NCI-H82 treated with DMSO at 0.1 percent for 48 hours (cell line): ENCODE measurements around the gene IRF2.

Source experiments
- DNase-seq: peaks from one replicate; lab custom pipeline; 2025; ENCODE audit not compliant: unreplicated experiment; lab: John Stamatoyannopoulos, UW

IRF2 gene

GRCh38 chr4:184409911-184410692, 64.2 kb downstream of the IRF2 start:
- no peak for DNase-seq

- DNase-seq: no peak
Measured at GRCh38 chr4:184409502-184409901, 64.8 kb downstream of the IRF2 start.

GRCh38 chr4:184408684-184409081, 65.7 kb downstream of the IRF2 start:
- no peak for DNase-seq

- DNase-seq: no peak
Measured at GRCh38 chr4:184408021-184408683, 66.2 kb downstream of the IRF2 start.

DNA sequence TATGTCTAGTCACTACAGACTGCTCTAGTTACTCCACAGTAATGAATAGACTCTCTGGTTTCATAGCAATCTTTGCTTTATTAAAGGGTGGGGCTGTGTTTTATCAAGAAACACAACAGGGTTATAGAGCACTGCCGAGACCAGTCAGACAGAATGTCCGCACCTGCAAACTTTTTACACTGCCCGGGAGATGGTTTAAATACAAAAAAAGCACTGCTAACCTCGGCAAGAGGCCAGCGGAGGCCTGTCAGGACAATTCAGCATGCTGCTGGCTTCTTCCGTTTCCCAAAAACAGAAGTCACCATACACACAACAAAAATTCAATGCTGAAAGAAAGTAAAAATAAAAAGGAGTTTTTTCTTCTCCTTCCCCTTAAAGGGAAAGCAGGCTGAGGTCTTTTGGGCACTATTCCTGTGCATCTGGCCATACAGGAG, 67.4 kb downstream of the IRF2 start:
- DNase-seq: no peak

GRCh38 chr4:184404047-184404446, 70.3 kb downstream of the IRF2 start:
- DNase-seq: no peak

GRCh38 chr4:184403384-184403781, 71.0 kb downstream of the IRF2 start:
- DNase-seq: no peak

DNA sequence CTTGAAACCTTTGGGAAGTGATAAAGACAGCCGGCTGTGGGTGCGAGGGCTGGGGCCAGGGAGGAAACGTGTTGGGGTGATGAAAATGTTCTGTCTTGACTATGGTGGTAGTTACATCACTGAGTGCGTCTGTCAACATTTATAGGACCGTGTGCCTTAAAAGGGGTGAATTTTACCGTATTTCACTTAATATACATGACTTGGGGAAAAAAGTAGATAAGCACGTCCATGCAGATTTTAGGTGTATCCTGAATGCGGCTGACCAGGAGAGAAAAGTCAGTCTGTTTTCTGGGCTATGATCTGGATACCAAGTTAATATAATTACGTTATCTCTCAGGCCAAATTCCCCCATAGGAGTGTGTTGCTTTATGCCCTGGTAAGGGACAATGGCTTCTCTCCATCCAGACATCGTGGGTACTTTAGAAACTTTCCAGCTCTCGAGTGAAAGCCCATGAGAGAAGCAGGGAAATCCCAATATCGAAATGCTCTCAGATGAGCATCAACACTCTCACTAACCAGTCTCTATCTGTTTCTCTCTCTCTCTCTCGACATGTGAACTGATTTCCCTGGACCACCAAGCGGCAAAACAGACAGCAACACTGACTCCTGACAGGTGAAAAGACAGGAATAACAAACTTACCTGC, 71.5 kb downstream of the IRF2 start:
- DNase-seq: no peak

DNA sequence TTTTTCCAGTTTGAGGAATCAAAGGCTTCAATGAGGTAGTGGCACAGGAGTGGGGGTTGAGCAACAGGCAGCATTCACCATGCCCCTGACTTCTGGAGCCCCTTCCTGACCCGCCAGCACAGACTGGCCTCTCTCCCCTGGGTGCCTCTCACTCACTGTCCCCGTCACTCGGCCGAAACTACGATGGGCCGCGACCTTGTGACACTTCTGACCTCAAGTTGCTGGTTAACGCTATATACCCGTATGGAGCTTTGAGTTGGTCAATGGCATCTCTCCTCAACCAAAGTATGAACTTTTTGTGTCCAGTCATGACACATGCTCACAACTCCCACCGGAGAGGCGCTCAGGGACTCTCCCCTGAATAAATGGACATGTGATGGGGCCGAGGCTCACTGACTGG, 72.1 kb downstream of the IRF2 start:
- no peak for DNase-seq

DNA sequence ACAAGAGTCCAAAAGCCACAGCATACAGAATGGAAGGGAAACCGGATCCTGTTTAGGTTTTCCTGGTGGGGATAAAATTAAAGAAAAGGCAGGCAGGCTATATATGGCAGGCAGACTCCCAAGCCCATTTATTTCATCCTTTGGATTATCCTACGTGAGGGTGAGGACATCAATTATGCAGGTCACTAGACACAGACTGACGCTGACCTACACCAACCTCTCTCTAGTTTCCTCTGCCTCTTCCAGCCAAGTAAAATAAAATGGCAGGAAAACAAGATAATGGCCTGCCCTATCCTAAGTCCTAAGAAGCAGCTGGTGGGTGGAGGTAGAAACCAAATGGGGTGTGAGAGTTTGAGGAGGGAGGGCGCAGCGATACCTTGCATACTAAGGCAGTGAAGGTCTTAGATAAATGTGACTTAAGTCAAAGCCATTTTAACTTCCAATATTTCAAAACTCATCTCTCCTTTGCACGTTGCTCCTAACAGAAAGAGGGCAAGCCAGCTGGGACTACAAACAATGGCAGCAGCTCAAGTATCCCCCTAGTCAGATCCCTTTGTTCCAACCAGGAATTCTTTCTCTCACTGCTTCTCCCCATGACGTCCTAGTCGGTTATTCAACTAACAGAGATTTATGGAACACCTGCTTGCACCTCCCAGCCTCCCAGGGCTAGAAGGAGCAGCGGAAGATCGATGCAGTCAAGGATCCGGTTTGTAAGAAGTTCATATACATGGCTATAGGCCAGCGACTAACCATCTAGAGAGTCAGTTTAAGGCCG, 72.8 kb downstream of the IRF2 start:
- DNase-seq: no peak

DNA sequence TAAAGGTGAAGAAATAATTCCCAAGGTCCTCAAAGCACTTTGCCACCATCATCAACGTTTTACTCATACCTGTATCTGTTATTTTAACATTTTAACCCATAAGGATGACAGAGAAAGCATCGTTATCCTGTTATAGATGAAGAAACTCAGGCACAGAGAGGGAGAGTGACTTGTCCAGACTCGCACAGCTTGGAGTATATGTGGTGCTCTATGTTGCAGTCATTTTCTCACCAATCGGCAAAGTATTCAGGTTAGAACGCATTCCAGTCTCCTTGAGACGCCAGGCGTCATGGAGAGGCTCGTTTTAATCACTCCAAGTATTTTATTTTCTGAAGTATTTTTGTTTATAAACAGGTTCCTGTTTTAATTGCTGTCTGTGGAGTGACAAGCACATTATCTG, 73.5 kb downstream of the IRF2 start:
- DNase-seq: no peak

GRCh38 chr4:184400375-184400870, 73.9 kb downstream of the IRF2 start:
- DNase-seq: no peak

- DNase-seq: no peak
Measured at GRCh38 chr4:184399512-184399908, 74.8 kb downstream of the IRF2 start.

- DNase-seq: no peak
Measured at GRCh38 chr4:184398741-184399511, 75.4 kb downstream of the IRF2 start.

- DNase-seq: no peak
Measured at GRCh38 chr4:184397516-184398163, 76.7 kb downstream of the IRF2 start.

- no peak for DNase-seq
Measured at GRCh38 chr4:184396570-184397515, 77.5 kb downstream of the IRF2 start.

DNA sequence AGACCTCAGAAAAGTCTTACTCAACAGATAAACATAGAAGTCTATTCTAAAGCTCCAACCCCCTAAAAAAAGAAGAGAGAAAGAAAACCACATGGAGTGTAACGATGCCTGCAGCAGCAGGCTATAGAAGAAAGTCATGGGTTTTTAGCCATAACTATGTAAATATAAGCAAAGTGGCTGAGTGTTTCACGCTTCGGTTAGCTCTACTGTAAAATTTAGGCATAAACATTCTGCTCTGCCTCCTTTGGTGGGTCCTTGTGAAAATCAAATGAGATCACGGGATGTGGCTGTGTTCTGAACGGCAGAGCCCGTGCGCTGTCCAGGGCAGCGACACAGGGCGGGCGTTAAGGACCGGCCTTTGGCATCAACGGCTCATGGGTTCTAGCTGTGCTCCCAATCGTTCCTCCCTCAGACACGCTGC, 78.4 kb downstream of the IRF2 start:
- DNase-seq: no peak

DNA sequence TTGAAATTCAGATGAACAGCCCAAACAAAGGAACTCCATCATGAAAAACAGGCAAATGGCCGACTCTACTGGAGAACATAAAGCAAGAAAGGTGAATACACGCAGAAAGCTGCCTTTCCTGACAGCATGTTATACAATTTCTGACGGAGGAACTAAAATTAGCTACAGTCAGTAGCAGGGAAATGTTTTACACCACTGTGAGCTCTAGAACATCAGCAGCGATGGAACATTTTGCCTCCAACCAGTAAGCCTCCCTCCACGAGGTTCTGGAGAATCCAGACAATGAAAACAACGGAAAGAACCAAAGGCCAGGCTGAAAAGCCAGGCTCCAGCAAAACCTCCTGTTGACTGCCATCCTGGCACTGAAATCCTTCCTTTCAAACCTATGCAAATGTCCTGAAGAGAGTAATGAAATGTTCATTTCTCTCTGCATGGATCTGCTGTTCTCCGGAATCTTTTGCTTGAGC, 78.9 kb downstream of the IRF2 start:
- no peak for DNase-seq
